HUES6 (cell line): ENCODE data around the gene PCIF1.
A peak's percentile ranks its signal among the peaks of the same experiment; 100 is the strongest.

Experiments
- H3K27ac ChIP-seq: 2 replicates; pipeline ENCODE4 v1.7.0; 2013; ENCODE audit warnings: low read depth, mild to moderate bottlenecking, low read length, inconsistent platforms
- H3K27me3 ChIP-seq: 2 replicates; pipeline ENCODE4 v1.6.1; 2013; ENCODE audit warnings: low read length; ENCODE audit not compliant: control insufficient read depth, insufficient read depth
- H3K36me3 ChIP-seq: 2 replicates; pipeline ENCODE4 v1.6.1; 2013; ENCODE audit warnings: low read length; ENCODE audit not compliant: control insufficient read depth, insufficient read depth
- H3K4me1 ChIP-seq: 2 replicates; pipeline ENCODE4 v1.6.1; 2013; ENCODE audit warnings: low read length; ENCODE audit not compliant: control insufficient read depth, insufficient read depth
- H3K4me3 ChIP-seq: 2 replicates; pipeline ENCODE4 v1.5.1; 2013; ENCODE audit warnings: low read depth, low read length
- H3K9ac ChIP-seq: one replicate; pipeline ENCODE4 v1.6.1; 2013; ENCODE audit warnings: mild to moderate bottlenecking, low read length
- H3K9me3 ChIP-seq: 2 replicates; pipeline ENCODE4 v1.6.1; 2013; ENCODE audit warnings: low read depth, low read length; ENCODE audit not compliant: control insufficient read depth, insufficient read depth

PCIF1 gene

DNA sequence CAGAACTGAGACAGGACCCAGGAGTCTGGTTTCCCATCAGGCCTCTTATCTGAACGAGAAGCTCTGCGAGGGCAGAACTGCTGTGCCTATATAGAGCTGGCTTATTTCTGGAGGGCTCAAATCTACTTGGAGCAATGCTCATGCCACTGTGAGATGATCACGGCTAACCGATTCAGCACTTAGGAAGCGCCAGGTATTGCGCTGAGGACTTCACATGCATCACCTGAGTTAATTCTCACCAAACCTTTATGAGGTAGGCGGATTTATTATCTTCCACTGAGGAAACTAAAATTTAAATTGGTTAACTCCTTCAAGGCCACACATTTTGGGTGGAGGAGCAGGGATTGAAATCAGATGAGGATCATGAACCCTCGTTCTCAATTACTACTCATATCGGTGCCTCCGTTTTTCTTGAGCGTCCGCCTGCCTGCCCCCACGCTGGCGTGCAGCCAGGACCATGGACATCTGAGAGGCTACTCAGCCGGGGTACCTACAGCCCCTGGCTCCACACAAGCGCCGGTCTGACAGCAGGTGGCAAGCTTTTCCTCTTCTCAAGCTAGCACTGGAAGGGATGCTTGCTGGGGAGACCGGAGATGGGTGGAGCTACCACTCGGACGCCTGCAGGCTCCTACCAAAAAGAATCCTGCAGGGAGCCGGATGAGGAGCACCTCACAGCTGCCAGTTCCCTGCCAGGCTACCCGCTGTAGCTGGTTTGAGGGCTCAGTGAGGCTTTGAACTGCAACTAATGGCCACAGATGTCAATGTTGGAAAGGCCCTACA is 1.0 kb upstream of the PCIF1 start:
- H3K9ac ChIP-seq, result peak overlapping the region; percentile 100
- peaks cover 15% of the 10 kb centered on the region for H3K36me3 ChIP-seq
- H3K27me3 ChIP-seq, result no peaks in the 10 kb centered on the region
- H3K4me3 ChIP-seq, result peak overlapping the region; percentile 83
- H3K4me1 ChIP-seq, result peaks cover 26% of the 10 kb centered on the region
- peak overlapping the region; percentile 100 for H3K27ac ChIP-seq
- no peaks in the 10 kb centered on the region for H3K9me3 ChIP-seq

DNA sequence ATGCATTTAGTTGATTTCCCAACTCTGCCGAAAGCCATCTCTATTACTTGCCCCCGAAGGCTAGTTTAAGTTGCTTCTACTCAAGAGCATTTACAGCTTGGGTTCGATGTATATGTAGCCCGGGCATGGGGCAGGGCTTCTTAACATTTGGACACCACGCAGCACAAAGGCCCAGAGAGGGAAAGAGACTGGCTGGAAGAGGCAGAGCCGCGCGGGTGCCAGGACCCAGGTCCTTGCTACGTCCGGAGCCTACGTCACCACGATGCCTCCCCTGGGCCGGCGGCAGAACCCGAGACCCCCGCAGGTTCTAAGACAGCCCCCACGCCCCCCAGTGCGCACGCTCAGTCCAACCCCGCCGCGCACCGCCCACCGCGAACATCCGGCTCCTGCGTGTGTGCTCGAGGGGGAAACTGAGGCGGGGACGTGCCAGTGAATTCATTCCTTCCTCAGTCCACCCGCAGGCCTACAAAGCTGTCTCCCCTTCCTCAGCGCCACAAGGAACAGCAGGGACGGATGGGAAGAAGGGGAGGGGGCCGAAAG is 367 bp upstream of the PCIF1 start:
- no peaks in the 10 kb centered on the region for H3K27me3 ChIP-seq
- no peaks in the 10 kb centered on the region for H3K9me3 ChIP-seq
- H3K27ac ChIP-seq, result peak overlapping the region; percentile 100
- peaks cover 20% of the 10 kb centered on the region for H3K36me3 ChIP-seq
- H3K9ac ChIP-seq, result peak overlapping the region; percentile 100
- peaks cover 28% of the 10 kb centered on the region for H3K4me1 ChIP-seq
- H3K4me3 ChIP-seq, result peak overlapping the region; percentile 83

GRCh38 chr20:45935416-45936046 is 1.0 kb downstream of the PCIF1 start:
- Histone ChIP-seq H3K9ac (peak overlapping the region; percentile 82), H3K27me3 (no peaks in the 10 kb centered on the region), H3K27ac (no peak overlapping the region), H3K4me3 (peak overlapping the region; percentile 83), H3K4me1 (peaks cover 28% of the 10 kb centered on the region), H3K9me3 (no peaks in the 10 kb centered on the region), H3K36me3 (peaks cover 34% of the 10 kb centered on the region)

GRCh38 chr20:45937765-45938164 is 3.3 kb downstream of the PCIF1 start:
- H3K36me3 ChIP-seq, result peaks cover 47% of the 10 kb centered on the region
- peak overlapping the region; percentile 63; the same call in 1 of the 2 replicates for H3K27ac ChIP-seq
- H3K9ac ChIP-seq, result peak overlapping the region; percentile 58

DNA sequence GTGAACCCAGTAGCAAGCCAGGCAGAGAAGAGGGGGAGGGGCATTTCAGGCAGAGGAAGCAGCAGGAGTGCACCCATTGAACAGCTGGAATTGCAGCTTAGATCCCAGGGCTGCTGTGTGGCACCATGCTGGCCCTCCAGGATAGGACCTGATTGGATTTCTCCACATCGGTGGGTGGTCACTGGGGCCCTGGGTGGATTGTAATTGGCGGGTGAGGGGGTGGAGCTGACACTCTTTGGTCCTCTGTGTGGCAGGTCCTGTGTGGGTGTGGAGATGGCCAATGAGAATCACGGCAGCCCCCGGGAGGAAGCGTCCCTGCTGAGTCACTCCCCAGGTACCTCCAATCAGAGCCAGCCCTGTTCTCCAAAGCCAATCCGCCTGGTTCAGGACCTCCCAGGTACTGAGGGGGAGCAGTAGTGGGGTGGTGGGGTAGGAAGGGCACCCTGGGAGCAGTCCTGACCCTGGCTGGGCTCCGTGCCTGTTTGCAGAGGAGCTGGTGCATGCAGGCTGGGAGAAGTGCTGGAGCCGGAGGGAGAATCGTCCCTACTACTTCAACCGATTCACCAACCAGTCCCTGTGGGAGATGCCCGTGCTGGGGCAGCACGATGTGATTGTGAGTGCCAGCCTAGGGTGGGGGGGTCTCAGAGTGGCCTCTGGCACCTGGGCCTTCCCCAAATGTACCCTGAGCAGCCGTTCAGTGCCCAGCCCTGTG is 4.4 kb downstream of the PCIF1 start:
- H3K36me3 ChIP-seq, result peaks cover 58% of the 10 kb centered on the region
- H3K27me3 ChIP-seq, result no peaks in the 10 kb centered on the region
- H3K9ac ChIP-seq, result peak overlapping the region; percentile 60
- H3K4me1 ChIP-seq, result peaks cover 22% of the 10 kb centered on the region
- H3K4me3 ChIP-seq, result no peak overlapping the region; the same call in 1 of the 2 replicates
- H3K9me3 ChIP-seq, result no peaks in the 10 kb centered on the region
- peak overlapping the region; percentile 69; the same call in 1 of the 2 replicates for H3K27ac ChIP-seq

More at GRCh38 chr20:45937765-45938164, 3.3 kb downstream of the PCIF1 start:
- H3K9me3 ChIP-seq, result no peaks in the 10 kb centered on the region
- peaks cover 28% of the 10 kb centered on the region for H3K4me1 ChIP-seq
- no peak overlapping the region for H3K4me3 ChIP-seq
- no peaks in the 10 kb centered on the region for H3K27me3 ChIP-seq

DNA sequence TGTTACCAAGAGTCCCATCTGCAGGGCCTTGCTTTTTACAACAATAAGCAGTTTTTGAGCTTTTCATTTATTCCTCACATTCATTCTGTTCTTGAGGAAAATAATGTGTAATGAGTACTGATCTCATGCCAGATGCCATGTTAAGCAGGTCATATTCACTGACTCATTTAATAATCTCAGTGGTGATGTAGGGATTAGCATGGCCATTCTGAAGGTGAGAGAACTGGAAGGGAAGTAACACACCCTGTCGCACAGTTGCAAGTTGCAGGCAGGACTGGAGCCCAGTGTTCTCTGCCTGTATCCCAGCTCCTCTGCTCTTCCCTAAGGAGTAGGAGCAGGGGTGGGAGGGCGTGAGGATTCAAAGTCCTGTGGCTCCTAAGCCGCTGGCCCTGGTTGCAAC is 5.6 kb downstream of the PCIF1 start:
- no peaks in the 10 kb centered on the region for H3K9me3 ChIP-seq
- H3K36me3 ChIP-seq, result peaks cover 70% of the 10 kb centered on the region

GRCh38 chr20:45940469-45940868 is 6.0 kb downstream of the PCIF1 start:
- H3K27me3 ChIP-seq, result no peaks in the 10 kb centered on the region
- H3K27ac ChIP-seq, result no peak overlapping the region
- H3K9me3 ChIP-seq, result no peaks in the 10 kb centered on the region
- no peak overlapping the region for H3K9ac ChIP-seq
- no peak overlapping the region for H3K4me3 ChIP-seq
- H3K36me3 ChIP-seq, result peaks cover 74% of the 10 kb centered on the region
- peaks cover 22% of the 10 kb centered on the region for H3K4me1 ChIP-seq

More for the DNA sequence above, 5.6 kb downstream of the PCIF1 start:
- Histone ChIP-seq H3K27ac (no peak overlapping the region), H3K9ac (no peak overlapping the region), H3K27me3 (no peaks in the 10 kb centered on the region), H3K4me1 (peaks cover 22% of the 10 kb centered on the region), H3K4me3 (no peak overlapping the region)

- Histone ChIP-seq H3K36me3 (peaks cover 90% of the 10 kb centered on the region), H3K4me1 (peaks cover under 1% of the 10 kb centered on the region), H3K27me3 (no peaks in the 10 kb centered on the region), H3K4me3 (no peak overlapping the region), H3K27ac (no peak overlapping the region), H3K9ac (no peak overlapping the region), H3K9me3 (no peaks in the 10 kb centered on the region)
Observed at GRCh38 chr20:45943613-45944012, 9.1 kb downstream of the PCIF1 start.

DNA sequence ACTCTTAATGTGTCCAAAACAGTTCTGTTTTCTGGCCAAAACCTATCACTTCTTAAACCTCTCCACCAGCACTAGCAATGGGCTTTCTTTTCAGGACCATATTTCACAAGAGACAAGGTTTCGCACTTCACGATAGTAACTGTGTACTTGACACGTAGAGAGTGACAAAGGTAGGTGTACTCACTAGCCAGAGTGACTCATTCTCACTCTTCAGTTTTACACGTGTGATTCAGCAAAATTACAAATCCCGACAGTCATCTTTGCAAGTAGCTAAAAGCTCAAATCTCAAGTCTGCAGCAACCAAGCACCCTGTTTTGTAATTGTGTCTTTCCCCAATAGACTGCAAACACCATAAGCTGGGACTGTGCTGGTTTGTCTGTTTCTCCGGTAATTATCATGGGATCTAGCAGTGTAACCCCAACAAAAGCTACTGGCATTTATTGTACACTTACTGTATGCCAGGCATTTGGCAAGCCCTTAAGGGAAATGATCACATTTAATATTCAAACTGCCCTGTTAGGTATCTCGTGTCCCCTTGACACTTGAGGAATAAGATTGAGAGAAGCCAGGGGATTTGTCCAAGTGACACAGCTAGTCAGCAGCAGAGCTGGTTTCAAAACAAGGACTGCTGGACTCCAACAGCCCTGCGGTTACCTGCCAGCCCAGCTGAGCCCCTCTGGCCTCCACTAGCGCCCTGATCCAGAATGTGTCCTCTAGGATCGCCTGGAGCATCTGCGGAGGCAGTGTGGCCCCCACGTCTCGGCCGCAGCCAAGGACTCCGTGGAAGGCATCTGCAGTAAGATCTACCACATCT is 9.9 kb downstream of the PCIF1 start:
- Histone ChIP-seq H3K9ac (no peak overlapping the region), H3K27ac (no peak overlapping the region), H3K27me3 (no peaks in the 10 kb centered on the region), H3K9me3 (no peaks in the 10 kb centered on the region), H3K36me3 (peaks cover 90% of the 10 kb centered on the region), H3K4me3 (no peak overlapping the region), H3K4me1 (no peaks in the 10 kb centered on the region)

DNA sequence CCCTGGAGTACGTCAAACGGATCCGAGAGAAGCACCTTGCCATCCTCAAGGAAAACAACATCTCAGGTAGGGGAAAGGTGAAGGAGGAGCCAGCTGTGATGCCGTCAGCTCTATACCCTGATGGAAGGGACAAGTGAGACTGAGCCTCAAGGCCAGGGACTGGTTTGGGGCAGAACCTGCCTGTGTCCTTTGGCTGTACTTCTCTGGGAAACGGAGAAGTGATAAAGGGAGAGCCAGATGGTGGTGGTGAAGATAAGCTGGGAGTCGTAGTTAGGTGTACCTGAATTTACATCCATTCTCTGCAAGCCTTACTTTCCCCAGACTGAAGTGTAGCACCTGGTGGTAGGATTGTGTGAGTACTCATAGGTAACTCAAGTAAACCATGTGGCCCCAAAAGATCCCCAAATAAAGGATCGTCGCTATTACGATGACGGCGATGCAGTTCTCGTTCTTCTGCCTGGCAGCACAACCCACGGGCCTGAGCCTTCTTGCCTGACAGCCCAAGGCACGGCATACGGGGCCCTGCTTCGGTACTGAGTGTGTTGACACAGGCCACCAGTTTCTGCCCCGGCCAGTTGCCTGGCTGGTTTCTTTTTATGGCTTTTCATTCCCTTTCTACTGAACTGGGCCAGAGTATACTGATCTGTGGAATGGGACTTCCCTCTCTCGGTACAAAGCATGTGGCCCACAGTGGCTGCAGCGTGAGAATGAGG is 10.6 kb downstream of the PCIF1 start:
- Histone ChIP-seq H3K4me3 (no peak overlapping the region), H3K27ac (no peak overlapping the region), H3K9ac (no peak overlapping the region), H3K9me3 (no peaks in the 10 kb centered on the region), H3K36me3 (peaks cover 90% of the 10 kb centered on the region), H3K27me3 (no peaks in the 10 kb centered on the region), H3K4me1 (no peaks in the 10 kb centered on the region)
